ENCODE measurements around the gene TMEM217.
"Not testable (repeated sequence)": the region's sequence is repeated elsewhere in the genome, so short reads cannot be mapped to it uniquely, and the experiment has no call there.

Gene TMEM217

DNA sequence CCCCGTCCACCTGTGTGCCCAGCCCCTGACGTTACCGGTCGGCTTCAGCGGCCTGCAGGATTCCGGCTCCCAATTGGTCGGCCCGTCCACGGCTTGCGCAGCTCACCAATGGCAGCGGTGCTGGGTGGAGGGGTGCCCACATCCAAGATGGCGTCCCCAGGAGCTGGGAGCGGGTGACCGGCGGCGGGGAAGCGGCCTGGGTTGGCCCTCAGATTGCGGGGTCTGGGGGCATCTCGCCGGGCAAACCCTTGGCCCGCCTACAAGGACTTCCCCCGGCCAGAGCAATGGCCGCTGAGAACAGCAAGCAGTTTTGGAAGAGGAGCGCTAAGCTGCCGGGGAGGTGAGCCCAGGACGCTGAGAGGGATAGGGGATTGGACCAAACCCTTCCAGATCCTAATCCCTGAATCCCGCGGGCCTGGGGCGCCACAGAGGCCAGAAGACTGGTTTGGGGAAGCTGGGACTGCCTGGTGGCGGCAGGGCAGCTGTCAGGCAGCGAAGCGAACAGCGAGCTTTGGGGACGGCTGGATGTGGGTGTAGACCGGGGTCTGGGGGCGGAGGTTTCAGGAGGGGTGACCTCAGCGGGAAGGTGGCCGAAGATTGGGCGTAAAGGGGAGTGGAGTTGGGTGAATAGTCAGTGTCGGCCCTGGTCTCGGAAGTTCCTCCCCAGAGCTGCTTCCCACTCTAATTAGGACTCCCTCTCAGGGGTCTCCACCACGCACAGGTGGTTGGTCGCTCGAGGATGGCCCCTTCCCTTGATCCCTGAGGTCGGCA, at the start of gene TMEM217, which contains the start of gene TBC1D22B:
TMEM217 (minus strand) TSS at position 511 of the 771 bp plus-strand sequence. CDS start 39,114 bp downstream, outside the sequence.
TBC1D22B (plus strand) TSS at position 139 of the 771 bp plus-strand sequence; CDS start at position 285, 146 bp downstream.
- DNase-seq (ENCODE audit: low read depth in 3 of 3) = peak; percentile 94 to 96 (median 95)

DNA sequence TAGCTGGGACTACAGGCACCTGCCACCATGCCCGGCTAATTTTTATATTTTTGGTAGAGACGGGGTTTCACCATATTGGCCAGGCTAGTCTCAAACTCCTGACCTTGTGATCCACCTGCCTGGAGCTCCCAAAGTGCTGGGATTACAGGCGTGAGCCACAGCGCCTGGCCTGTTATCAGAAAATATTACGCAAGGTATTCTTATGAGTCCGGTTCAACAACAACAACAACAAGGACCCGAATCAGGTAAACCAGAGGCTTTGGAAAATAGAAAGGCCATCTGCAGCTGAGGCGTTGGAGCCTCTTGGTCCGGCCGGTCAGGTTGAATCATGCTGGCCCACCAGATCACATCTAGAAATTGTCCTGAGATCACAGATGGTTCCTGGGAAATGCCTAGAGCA, 49.5 kb upstream of the TMEM217 start:
- not testable (repeated sequence) for DNase-seq (ENCODE audit: low read depth in 3 of 3)

DNA sequence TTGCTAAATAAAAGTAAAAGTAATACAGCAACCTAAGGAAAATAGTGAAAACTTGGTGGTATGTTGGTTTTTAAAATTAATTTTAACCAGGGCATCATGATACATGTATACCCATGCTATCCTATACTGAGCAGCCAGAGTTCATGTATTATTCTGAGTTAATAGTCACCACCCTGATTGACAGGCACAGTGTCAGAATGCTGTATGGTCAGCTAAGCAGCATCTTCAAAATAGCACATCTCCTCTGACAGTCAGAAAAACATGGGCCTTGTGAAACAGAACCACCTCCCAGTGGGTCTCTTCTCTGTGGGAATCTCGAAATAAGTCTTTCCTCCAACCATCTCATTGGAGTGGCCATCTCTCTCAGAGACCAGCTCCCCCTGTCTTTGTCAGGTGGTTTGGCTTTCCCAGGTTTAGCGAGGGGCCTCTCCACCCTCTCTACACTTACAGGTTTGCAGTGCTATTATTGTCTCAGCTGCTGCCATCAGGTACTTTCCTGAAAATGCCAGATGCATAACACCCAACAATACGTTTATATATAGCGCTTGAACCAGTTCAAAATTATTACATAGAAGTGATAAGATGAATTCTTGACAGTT, 48.8 kb upstream of the TMEM217 start:
- DNase-seq (ENCODE audit: low read depth in 3 of 3) = no peak

DNA sequence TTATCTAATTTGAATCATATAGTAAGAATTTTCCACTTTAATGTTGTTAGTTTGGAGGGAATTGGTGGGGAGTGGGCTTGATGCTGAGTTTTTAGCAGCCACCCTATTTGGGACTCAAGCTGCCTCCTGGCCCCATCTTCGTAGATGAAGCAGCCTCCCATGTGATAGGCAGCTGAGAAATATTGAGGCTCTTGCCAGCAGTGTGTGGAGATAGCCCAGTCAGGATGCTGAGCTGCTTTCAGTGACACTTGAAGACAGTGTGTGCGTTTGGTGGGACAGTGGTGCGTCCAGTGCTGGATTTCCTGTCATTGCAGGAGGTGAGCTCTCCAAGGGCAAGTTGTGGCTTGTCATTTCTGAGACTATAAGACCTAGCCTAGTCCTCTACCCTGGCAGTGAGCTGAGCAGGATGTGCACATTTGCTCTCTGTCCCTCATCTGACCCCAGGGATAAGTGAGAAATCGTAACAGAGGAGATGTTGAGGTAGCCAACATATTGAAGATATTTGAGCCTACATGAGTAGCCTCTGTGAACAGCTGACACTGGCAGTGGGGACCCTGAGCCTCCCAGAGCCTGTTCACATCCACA, 48.0 kb upstream of the TMEM217 start:
- no peak for DNase-seq (ENCODE audit: low read depth in 3 of 3)

DNA sequence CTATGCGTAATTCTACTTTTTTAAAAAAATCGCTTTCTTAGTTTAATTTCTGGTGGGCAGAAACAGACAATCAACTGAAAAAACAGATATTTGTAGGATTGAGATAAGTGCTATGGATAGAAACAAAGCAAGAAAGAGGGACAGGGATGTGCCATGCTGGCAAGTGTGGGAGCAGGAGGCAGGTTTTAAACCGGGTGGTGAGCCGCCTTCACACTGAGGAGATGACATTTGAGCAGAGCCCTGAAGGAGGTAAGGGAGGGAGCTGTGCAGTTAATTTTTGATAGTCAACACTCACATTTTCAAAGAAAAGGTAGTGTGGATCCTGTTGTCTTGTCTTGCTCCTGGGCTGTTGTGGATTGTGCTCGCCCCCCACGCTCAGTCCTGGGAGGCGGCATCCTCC, 46.8 kb upstream of the TMEM217 start:
- DNase-seq (ENCODE audit: low read depth in 3 of 3) = no peak

DNA sequence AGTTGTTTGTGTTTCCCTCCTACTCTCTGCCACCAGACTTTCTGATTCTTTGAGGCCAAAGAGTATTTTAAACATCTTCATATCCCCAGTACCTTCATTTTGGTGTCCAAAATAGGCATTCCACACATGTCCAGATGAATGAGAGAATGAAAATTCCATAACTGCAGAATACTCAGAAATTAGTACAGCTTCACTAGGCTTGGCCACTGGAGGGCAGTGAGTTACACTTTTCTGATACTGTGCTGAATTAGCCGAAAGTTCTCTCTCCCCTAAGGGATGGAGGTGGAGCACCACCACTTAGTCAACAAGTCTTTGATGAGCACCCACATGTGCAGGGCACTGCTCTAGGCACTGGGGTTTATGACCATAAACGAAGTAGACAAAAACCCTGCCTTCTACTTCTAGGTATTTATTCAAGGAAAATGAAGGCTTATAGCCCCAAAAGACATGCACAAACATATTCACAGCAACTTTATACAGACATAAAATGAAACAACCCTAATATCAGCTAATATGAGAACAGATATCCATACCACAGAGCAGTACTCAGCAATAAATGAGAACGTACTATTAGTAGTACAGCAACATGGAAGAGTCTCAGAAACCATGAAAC, 46.1 kb upstream of the TMEM217 start:
- DNase-seq (ENCODE audit: low read depth in 3 of 3) = no peak

DNA sequence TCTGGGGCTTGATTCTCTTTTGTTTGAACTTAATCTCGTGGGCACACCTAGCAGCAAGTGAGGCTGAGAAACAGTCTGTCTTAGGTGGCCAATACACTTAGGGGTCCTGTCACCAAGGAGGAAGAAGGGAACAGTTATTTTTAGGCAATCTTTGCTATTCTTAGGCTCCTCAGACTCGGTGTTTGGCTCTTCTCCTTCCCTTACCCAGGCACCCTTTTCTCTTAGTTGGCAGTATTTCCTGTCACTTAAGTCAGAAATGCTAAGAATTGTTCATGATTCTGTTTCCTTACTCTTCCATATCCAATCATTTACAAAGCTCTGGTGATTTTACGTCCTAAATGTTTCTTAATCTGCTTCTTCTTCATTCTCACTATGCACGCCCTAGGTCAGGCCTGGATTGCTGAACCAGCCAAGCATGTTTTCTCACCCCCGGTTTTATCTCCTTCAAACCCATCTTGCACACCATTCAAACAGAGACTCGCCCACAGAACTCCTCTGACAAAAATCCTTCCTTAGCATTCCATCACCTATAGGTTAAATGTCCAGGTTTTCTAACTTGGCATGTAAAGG, 45.2 kb upstream of the TMEM217 start:
- DNase-seq (ENCODE audit: low read depth in 3 of 3) = no peak

DNA sequence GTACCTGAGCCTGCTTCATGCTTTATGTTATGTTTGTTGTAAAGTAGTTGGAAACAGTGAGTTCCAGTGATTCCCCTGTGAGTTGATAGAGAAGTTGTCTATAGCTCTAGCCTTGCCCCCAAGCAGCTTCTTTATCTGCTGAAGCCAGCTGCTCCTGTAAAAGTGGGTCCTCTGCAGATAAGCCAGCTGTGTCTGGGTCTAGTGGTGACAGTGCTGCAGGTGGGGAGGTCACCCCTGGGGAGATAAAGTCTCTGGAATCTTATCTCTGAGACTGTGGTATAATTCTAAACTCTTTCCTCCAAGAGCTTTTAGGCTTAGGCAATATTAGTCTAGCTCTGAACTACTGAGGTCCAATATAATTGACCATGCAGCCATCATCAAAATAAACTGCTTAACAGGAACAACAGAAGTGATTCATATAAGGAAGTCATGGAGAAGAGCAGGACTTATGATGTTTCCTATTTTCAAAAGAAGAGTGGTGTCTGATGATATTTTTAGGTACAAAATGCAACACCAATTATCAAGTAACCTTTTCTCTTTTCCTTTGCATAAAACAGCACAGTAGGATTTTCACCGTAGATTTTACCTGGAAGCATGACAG, 44.2 kb upstream of the TMEM217 start:
- no peak for DNase-seq (ENCODE audit: low read depth in 3 of 3)

DNA sequence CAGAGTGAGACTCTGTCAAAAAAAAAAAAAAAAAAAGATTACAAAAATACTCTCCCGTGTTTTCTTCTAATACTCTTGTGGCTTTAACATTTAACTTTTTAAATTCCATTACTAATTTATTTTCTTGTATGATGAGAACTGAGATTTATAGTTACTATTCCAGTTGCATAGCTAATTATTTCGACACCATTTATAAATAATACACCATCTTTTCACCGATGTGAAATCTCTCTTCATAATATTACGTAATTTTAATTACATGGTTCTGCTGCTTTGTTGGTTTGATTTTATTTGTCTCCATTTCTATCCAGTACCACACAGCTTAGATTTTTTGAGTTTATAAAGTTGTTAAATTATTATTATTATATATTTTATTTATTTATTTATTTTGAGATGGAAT, 42.0 kb upstream of the TMEM217 start:
- DNase-seq (ENCODE audit: low read depth in 3 of 3) = no peak

DNA sequence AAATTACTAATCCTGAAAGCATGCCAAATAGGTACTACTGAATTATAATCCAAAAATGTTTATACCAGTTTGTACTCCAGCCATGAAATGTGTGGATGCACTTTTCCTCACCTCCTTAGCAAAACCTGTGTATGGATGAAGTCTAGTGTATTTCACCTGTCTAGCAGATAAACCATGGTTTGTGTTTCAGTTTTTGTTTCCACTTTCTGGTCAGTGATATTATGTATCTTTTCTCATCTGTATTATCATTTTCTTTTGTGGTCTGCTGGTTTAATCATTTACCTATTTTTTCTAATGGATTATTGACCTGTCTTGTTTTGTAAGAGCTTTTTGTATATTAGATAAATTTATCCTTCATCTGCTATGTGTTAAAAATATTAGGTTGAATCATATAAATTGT, 41.0 kb upstream of the TMEM217 start:
- no peak for DNase-seq (ENCODE audit: low read depth in 3 of 3)

DNA sequence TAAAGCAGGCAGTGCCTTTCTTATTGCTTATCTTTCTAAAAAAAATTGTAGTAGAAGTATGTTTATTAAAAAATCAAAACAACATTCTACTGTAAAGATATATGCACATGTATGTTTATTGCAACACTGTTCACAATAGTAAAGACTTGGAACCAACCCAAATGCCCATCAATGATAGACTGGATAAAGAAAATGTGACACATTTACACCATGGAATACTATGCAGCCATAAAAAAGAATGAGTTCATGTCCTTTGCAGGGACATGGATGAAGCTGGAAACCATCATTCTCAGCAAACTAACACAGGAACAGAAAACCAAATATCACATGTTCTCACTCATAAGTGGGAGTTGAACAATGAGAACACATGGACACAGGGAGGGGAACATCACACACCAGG, 39.7 kb upstream of the TMEM217 start:
- DNase-seq (ENCODE audit: low read depth in 3 of 3) = not testable (repeated sequence)

DNA sequence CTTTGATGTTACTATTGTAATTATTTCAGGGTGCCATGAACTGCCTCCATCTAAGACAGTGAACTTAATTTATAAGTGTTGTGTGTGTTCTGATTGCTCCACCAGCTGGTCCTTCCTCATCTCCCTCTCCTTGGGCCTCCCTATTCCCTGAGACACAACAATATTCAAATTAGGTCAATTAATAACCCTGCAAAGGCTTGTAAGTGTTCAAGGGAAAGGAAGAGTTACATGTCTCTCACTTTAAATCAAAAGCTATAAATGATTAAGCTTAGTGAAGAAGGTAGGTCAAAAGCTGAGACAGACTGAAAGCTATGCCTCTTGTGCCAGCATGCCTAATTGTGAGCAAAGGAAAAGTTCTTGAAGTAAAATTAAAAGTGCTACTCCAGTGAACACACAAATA, 35.5 kb upstream of the TMEM217 start:
- DNase-seq (ENCODE audit: low read depth in 3 of 3) = no peak

DNA sequence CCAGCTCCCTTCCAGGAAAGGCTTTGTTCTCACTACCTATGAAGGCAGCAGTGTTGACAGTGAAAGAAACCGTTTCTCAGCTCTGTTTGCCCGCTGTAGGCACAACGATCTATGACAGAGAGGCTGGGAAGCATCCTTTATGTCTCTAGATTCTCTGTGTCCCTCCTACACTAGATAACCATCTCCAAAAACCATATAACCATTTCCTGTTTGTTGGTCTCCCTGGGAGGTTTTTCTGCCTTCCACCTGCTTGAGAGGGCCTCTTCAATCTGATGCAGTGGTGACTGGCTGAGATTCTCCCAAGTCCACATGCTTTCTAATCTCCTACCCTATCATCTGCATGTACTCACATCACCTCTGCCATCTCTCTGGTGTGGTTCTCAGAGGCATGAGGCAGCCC, 32.0 kb upstream of the TMEM217 start:
- peak in 2 of 3 experiments; percentile 0 to 14 for DNase-seq (ENCODE audit: low read depth in 3 of 3)

DNA sequence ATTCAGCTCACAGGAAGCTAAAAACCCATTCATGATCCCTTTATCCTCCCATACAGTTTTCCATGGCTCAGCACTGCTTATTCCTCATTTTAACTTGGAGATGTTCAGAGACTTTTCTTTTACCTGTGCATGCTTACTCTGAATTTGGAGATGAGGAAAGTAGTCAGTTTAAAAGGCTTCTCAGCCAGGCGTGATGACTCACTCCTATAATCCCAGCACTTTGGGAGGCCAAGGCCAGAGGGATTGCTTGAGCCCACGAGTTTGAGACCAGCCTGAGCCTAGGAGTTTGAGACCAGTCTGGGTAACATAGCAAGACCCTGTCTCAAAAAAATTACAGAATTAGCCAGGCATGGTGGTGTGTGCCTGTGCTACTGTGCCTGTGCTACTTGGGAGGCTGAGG, 30.3 kb upstream of the TMEM217 start:
- DNase-seq (ENCODE audit: low read depth in 3 of 3) = no peak

DNA sequence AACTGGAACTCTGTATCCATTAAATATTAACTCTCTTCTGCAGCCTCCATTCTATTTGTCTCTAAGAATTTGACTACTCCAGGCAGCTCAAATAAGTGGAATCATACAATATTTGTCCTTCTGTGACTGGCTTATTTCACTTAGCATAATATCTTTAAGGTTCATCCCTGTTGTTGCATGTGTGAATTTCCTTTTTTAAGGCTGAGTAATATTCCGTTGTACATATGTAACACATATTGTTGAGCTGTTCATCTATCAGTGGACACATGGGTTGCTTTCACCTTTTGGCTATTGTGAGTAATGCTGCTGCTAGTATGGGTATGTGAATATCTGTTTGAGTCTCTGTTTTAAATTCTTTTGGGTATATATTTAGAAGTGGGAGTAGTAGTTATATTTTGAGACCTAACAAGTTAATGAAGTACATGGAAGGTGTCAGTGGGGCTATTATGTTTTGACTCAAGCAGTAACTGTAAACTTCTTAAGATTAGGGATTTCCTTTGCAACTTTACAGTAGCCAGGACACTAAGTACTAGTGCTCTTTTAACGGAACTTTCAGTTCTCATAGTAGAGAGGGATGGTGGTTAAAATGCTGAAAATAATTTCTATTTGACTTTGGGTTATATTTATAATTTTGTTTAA, 29.7 kb upstream of the TMEM217 start:
- no peak for DNase-seq (ENCODE audit: low read depth in 3 of 3)

DNA sequence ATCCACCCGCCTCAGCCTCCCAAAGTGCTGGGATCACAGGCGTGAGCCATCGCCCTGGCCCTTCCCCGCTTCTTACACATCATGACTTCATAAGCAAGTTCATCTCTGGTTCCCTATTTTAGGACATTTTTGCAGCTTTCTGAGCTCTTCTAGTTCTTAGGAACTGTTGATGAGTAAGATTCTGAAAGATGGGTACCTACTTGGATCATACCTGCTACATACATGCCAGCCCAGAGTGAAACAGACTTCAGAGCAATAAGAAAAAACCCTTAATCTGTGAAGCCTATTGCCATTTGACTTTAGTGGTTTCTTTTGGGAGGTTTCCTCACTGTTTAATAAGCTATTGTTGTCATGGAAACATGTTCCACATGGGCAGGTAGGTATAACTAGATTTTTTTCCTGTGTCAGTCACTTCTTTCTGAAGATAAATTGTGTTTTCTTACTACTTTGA, 27.9 kb upstream of the TMEM217 start:
- DNase-seq (ENCODE audit: low read depth in 3 of 3) = peak in 1 of 3 experiments; percentile 18

DNA sequence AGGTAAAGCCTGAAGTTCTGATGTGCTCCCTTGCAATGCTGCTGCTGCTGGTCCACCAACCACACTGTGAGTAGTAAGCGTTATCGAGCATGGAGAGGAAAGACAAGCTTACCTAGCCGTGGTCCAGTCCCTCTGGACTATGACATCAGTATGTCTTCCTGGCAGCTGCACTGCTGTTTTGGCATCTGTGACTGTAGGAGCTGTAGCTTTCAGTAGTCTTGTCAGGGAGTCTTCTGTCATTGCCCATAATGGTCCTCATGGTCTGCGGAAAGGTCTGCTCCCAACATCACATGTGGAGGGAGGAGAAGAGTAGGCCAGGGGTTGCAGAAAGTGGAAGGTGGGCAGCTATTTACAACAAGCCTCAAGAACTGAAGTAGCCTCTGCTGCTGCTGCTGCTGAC, 26.8 kb upstream of the TMEM217 start:
- DNase-seq (ENCODE audit: low read depth in 3 of 3) = no peak

DNA sequence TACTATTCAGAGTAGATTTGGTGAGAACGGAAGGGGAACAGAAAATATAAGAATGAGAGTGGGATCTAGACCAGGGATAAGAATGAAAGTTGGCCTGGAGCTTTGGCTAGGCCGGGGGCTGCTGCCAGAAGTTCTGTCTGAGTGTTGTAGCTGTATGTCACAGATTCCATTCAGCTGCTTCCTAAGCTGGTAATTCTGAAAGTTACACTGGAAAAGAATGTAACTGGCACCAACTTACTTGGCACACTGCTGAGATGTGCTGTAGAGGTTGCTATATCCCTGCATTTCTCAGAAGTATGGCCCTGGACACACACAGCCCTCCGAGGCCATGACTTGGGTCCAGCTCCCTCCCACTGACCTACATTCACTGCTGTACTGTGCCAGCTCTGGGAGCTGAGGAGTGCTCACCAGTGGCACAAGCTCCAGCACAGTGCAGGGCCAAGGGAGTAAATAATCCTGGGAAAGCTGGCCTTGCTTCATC, 25.8 kb upstream of the TMEM217 start:
- DNase-seq (ENCODE audit: low read depth in 3 of 3) = no peak

DNA sequence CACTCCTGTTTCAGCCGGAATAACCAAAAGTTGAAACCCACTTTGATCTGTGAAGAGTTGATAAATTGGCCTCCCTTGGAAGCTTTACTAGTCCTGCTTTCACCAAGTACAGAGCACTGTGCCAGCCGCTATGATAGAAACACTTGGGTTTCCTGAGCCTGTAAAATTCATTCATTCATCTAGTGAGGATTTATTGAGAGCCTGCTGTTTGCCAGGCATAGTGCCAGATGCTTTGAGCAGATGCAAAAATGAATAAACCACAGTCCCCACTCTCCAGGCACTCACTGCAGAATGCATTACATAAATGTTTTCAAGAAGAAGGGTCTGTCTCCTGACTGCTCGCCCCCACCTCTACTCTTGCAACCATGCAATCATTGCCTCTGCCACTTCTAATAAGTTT, 25.3 kb upstream of the TMEM217 start:
- no peak for DNase-seq (ENCODE audit: low read depth in 3 of 3)

DNA sequence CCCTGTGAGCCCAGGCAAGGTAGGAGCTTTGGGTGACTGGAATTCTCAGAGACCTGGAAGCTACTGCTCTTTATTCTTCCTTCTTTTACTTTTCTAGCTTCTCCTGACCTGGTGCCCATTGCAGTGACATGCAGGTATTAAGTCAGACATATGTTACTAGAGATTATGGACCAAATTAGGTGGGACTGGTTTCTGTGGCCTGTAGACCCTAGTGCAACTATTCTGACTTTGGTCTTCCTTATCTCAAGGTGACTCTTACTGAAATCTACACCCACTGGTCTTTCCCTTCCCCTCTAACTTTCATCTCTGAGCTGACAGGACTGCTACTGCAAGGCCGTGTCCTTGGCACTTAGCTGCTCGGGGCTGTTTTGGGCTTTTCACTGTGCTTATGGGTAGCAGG, 24.4 kb upstream of the TMEM217 start:
- DNase-seq (ENCODE audit: low read depth in 3 of 3) = no peak

Measured in stimulated activated CD4-positive, alpha-beta T cell treated with anti-CD3 and anti-CD28 coated beads, TNF-alpha, amount 100 ng/mL, for 24 hours (primary cell).